ENCODE measurements around the gene POLR2H. TPM values are rescaled to one million over a fixed set of nuclear protein-coding genes. Genes with fewer than 3 reads are reported as not detected.

POLR2H gene
- total RNA-seq, 1 donor from 2014 or later: 27.6 TPM

DNA sequence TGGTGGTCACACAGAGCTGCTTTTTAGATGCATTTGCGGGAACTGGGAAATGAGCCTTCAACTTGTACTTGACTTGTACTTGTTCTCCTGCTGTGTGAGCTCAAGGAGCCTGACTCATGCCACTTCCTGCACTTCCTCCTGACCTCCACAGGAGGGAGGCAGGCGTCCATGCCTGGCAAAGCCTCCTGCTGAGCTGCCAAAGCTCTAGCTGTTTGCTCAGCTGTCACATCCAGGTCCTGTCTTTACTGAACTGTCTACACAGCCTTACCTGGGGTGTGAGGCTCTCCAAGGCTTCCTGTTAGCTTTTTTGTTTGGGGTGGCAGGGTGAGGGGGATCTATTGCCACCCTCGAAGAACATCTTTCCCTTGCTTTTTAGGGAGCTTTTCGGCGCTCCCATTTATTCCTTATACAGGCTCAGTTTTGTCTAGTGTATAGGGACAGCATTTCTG, 10.1 kb downstream of the POLR2H start:
- peak; percentile 71 for DNase-seq

DNA sequence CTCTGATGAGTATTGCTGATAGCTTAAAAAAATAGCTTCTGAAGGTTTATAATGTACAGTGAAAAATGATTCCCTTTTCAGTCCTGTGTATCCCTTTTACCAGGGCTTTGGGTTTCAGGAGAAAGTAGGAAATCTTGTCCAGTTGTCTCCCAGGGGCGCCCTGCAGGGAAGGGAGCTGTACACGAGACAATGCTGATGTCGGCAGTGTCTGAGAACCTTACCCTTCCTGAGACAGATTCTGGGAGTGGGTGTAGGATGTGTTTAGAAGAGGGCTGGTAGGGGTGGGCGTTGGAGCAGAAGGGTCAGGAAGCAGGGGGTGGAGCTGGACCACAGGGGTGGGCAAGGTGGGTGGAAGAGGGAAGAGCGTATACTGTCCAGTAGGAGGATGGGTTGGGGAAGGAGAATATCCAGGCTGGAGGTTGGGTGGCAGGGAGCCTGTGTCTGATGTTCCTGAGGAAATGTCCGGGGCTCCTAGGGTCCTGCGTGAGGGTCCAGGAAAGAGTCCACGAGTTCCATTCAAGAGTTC, 10.8 kb downstream of the POLR2H start:
- no peak for DNase-seq

DNA sequence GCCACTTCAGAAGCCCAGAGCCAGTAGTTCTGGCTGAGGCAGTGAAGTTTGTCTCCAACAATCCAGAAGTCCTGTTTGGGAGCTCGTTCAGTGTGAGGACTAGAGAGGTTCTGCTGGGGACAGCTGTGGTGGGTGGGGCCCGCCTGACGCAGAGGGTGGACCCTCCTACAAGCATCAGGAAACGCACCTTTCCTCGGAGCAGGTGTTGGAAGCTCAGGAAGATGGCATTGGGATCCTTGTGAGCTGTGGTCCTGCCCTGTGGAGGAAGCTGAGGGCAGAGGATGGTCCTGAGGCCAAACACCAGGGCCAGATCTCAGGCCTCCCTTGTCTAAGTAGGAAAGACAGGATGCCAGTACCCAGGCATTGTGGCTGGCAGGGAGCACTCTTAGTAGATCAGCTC, 11.4 kb downstream of the POLR2H start:
- DNase-seq: no peak

DNA sequence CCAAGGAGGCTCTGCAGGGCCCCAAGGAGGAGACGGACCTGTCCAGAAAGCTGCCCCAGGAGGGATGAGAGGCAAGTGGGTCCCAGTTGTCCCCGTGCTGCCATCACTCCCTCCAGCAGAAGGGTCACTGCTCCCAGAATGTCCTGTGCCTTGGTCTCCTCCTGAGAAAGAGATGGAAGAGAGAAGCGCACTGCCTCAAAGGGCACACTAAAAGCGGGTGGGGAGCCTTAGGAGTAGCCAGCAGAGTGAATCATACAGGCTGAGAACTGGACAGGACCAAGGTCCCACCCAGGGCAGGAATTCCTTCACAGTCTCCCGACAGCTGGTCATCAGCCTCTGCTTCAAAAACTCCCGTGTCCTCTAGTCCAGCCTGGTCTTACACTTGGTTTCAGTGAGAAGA, 11.9 kb downstream of the POLR2H start:
- DNase-seq: no peak

DNA sequence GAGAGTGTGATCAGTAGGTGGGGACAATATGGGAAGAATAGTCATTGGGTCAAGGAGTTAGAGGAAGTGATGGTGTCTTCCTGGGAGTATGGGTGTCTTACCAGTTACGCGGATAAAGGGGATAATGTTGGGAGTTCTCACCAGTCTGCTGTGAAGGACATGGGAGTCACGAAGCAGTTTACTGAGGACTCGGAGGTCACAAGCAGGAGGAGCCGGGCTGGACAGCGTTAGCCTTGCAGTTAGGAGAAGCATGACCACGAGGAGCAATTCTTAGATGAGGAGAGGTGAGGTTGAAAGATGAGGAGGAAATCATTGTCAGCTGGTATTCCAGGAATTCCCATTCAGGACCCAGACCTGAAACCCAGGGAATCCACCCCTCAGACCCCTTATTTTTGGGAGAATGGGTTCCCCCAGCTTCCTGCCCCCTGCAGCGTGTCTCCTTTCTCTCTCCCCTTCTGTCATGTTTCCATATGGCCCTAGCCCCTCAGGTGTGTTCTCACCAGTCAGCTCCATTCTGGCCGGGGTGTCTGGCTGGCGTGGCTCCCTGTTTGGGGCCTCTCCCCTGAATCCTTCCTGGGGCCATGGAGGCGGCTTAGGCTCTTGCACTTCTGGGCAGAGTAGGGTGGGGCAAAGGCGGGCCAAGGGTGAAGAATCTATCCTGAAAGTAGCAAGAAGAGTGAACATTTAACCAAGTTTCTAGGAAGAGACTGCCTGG, 14.4 kb downstream of the POLR2H start:
- no peak for DNase-seq

DNA sequence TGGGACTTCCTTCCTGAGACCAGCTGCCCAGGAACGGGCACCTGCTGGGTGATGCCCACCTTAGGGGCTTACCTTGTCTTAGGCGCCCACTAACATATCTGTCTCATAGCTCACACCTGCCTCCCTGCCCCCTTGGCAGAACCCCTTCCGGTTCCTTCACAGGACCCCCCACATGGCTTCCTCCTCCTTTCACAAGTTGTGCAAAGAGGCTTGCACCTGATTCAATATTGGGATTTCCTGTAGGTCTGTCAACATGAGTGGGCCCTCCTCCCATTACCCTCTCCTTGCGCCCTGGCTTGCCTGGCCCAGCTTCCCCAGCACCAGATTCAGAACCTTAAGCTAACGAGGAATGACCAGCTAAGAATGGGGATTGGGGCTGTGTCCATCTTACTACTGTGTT, 15.9 kb downstream of the POLR2H start:
- no peak for DNase-seq

DNA sequence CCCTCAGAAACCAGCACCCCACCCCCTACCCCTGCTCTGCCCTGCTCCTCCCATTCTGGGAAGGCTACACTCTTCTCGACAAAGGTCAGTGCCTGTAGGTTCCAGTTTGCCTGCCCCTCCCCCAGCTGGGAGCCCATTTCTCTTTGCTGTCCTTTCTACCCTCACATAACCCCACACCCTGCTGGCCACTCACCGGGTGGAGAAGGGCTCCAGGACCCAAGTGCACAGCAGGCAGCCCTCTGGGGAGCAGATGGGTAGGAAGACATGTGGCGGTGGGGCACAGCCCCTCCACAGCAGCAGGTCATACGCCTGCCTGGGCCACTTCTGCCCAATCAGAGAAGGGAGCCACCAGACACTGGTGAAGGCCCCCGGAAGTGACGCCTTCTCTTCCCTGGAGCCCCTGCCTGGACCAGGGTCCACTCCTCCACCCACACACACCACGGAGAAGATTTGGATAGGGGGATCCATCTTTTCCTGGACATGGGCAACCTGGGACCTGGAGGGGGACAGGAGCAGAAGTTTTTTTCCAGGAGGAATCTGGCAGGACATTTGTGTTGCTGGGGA, 16.5 kb downstream of the POLR2H start, which contains the start of gene THPO:
THPO (minus strand) TSS at position 326 of the 564 bp plus-strand sequence. CDS start 1,948 bp downstream, outside the sequence.
- DNase-seq: no peak

DNA sequence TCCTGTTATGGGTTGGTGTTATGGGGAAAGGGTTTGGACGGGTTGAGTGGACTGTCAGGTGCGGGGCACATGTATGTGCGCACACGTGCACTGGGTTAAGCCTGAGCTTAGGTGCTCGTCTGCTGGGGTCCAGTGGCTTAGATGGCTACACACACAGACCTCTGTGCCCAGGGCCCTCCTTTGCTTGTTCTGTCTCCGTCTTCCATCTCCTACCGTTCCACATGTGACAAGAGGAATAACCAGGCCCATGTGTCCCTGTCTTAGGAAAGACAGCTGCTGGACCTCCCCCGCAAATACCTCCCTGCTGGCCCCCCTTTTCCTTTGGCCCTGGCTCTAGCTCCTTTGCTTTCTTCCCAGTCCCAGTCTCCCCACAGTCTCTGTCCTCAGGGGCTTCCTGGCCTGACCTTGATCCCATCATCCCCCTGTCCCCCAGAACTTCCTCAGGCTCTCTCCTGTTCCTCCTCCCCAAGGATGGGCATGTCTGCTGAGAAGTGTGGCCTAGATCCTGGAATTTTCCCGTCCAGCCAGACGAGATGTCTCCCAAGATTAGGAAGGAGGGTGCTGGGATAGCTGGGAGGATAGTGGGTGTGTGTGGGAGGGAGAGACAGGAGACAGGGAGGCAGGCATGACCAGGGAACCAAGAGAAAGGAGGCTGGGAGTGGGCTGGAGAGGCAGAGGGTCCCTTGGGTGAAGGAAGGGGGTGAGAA, 17.3 kb downstream of the POLR2H start:
- DNase-seq: no peak

DNA sequence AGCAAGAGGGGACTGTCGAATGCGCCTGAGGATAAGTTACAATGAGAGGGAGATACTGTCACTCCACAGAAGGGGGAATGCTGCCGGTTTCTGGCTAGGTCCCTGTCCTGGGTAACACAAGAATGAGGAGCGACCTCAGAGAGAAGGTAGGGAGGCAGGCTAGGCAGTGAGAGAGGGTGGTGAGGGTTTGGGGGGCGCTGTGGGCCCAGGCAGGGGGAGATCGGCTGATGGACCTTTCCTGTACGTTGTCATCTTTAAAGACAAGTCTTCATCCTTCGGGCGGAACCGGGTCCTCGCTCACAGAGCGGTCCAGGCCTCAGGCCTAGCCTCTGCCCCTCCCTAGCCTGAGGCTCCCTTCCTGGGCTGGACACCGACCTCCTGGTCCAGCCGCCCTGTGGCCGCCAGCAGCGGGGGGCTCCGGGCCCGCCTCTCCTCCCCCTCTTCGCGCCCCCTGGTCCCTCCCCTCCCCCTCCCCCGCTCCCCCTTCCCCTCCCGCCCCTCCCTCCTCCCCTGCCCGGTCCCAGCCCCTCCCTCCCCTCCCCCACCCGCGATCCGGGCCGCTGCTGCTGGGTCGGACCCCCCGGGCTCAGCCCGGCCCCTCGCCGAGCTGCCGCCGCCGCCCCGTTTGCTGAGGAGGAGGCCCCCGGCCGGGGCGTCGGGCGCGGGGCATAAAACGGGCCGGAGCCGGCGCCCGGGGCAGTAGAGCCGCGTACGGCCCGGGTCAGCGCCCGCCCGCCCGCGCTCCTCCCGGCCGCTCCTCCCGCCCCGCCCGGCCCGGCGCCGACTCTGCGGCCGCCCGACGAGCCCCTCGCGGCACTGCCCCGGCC, 18.1 kb downstream of the POLR2H start, which contains the start of gene CHRD:
CHRD (plus strand) TSS at position 697 of the 827 bp plus-strand sequence. CDS start 265 bp downstream, outside the sequence.
- no peak for DNase-seq

DNA sequence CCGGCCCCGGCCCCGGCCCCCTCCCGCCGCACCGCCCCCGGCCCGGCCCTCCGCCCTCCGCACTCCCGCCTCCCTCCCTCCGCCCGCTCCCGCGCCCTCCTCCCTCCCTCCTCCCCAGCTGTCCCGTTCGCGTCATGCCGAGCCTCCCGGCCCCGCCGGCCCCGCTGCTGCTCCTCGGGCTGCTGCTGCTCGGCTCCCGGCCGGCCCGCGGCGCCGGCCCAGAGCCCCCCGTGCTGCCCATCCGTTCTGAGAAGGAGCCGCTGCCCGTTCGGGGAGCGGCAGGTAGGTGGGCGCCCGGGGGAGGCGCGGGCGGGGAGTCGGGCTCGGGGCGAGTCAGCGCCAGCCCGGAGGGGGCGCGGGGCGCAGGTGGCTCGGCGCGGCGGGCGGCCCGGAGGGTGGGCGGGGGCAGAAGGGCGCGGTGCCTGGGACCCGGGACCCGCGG, 18.7 kb downstream of the POLR2H start:
- DNase-seq: peak; percentile 37

DNA sequence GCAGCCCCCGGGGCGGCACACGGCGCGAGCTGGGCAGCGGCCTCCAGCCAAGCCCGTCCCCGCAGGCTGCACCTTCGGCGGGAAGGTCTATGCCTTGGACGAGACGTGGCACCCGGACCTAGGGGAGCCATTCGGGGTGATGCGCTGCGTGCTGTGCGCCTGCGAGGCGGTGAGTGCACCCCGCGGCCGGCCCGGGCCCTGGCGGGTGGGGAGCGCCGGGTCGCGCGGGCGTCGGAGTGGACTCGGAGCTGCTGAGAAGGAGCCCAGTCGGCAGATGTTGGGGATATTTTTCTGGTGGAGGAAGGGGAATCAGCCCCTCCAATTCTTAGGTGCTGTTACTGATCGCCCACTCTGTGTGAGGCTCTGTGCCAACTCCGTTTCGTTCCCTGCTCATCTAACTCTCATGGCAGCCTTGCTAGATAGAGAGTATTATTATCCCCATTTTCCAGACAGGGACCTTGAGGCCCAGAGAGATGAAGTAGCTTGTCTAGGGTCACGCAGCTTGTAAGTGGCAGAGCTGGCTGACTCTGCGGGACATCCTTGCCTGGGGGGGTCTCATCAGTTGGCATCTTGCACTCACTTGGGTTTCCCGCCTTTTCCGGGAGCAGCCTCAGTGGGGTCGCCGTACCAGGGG, 19.2 kb downstream of the POLR2H start:
- DNase-seq: no peak

DNA sequence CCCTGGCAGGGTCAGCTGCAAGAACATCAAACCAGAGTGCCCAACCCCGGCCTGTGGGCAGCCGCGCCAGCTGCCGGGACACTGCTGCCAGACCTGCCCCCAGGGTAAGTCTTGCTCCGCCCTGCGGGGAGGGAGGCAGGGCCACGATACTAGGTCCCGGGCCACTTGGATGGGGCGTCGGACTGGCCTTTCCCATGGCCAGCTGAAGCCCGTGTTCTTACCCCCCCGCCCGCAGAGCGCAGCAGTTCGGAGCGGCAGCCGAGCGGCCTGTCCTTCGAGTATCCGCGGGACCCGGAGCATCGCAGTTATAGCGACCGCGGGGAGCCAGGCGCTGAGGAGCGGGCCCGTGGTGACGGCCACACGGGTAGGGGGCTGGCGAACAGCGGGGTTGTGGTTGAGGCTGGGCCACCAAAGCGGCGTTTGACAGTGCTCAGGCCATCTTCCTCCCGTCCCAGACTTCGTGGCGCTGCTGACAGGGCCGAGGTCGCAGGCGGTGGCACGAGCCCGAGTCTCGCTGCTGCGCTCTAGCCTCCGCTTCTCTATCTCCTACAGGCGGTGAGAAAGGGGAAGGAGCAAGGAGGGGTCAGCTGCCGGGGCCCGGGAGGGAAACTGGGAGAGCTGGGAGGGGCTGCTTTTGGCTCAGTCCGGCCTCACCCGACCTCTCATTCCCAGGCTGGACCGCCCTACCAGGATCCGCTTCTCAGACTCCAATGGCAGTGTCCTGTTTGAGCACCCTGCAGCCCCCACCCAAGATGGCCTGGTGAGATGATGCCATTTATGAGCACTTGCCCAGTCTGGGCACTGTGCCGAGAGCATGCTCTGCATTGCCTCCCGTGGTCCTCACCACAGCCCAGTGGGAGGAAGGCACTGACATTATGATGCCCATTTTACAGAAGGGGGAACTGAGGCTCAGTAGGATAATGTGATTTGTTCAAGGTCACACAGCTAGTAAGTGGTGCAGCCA, 20.0 kb downstream of the POLR2H start:
- DNase-seq: no peak

DNA sequence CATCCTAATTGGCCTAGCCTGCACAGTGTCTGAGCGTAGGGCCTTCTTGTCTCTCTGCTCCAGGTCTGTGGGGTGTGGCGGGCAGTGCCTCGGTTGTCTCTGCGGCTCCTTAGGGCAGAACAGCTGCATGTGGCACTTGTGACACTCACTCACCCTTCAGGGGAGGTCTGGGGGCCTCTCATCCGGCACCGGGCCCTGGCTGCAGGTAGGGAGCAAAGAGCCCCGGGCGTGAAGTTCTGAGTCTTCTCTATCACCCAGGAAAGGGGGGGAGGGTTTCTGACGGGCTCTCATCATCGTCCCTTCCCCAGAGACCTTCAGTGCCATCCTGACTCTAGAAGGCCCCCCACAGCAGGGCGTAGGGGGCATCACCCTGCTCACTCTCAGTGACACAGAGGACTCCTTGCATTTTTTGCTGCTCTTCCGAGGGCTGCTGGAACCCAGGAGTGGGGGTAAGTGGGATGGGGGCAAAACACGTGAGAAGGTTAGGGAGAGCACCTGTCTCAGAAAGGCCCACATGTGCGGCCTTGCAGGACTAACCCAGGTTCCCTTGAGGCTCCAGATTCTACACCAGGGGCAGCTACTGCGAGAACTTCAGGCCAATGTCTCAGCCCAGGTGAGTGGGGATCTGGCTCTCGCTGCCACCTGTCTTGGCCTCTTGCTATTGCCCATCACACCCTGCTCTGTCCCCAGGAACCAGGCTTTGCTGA, 21.0 kb downstream of the POLR2H start:
- no peak for DNase-seq

DNA sequence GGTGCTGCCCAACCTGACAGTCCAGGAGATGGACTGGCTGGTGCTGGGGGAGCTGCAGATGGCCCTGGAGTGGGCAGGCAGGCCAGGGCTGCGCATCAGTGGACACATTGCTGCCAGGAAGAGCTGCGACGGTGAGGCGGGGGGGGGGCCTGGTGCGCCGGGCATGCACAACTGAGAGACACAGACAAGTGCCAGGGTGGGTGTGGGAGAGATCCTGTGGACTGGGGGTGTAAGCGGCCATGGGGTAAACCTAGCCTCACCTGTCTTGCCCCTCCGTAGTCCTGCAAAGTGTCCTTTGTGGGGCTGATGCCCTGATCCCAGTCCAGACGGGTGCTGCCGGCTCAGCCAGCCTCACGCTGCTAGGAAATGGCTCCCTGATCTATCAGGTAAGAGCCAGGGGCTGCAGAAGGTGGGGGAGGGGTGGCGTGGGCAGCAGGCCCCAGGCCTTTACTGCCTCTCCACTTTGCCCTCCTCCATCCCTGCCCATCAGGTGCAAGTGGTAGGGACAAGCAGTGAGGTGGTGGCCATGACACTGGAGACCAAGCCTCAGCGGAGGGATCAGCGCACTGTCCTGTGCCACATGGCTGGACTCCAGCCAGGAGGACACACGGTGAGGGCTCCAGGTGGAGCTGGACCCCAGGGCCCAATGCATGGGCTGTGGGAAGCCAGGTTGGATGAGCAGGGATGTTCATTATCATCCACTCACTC, 21.7 kb downstream of the POLR2H start:
- no peak for DNase-seq

DNA sequence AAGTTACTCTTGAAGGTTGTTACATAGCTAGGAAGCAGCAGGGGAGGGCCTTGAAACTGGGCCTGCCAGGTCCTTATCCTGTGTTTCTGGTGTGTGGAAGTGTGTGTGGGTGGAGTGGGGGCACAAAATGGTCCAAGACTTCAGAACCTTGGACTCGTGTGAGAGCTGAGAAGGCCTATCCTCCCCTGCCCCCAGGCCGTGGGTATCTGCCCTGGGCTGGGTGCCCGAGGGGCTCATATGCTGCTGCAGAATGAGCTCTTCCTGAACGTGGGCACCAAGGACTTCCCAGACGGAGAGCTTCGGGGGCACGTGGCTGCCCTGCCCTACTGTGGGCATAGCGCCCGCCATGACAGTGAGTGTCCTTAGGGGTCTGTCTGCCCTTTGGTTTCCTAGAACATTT, 22.8 kb downstream of the POLR2H start:
- no peak for DNase-seq

DNA sequence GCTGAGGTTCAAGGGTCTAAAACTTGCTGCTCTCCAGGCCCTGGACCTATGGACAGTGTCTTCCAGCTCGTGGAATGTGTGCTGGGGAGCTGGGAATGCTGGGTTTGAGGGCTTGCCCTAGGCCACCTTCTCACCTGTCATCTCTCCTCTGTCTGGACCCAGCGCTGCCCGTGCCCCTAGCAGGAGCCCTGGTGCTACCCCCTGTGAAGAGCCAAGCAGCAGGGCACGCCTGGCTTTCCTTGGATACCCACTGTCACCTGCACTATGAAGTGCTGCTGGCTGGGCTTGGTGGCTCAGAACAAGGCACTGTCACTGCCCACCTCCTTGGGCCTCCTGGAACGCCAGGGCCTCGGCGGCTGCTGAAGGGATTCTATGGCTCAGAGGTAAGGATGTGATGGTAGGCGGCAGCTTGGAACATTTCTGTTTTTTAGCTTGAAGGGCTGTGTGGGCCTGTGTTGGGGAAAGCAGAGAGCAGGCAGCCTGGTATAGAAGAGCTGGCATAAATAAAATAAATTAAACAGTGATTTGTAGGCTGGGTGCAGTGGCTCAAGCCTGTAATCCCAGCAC, 23.4 kb downstream of the POLR2H start:
- DNase-seq: peak; percentile 52

DNA sequence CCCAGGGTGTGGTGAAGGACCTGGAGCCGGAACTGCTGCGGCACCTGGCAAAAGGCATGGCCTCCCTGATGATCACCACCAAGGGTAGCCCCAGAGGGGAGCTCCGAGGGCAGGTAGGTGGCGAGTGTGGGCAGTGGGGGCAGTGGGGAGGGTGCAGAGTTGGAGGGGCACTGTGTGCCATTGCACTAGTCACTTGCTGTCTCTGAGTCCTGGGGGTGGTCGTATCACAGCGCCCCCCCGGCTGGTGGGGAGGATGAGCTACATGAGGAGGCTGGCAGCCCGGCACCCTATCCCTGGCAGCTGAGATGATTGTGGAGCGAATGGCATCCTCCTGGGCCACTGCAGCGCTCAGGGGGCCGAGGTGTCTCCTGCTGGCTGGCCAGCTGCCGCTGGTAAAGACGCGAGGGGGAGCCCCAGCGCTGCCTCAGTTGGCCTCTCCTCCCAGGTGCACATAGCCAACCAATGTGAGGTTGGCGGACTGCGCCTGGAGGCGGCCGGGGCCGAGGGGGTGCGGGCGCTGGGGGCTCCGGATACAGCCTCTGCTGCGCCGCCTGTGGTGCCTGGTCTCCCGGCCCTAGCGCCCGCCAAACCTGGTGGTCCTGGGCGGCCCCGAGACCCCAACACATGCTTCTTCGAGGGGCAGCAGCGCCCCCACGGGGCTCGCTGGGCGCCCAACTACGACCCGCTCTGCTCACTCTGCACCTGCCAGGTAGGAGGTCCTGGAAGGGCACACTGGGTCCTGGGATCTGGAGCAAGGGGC, 24.7 kb downstream of the POLR2H start:
- no peak for DNase-seq

DNA sequence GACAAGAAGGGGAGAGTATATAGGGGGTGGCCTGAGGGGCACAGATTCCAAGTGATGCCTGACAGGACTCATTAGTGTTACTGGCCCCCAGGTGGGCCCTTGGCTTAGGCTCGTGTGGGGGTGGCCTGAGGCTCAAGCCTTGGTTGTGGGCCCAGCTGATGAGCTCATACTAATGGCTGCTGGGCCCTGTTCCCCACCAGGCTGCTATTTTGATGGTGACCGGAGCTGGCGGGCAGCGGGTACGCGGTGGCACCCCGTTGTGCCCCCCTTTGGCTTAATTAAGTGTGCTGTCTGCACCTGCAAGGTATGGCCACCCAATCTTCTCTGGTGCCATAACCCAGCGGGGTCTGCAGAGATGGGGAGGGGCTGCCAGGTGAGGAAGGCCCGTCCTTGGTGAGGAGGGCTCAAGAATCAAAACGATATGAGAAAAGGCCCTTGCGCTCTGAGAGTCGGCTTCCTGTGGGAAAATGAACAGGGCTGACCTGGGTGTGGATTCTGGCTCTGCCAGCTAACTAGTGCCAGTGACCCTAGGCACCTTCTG, 25.7 kb downstream of the POLR2H start:
- no peak for DNase-seq
